IPS DF 4.7 (cell line): ENCODE measurements around the gene COL4A2.

Experiments
- DNase-seq: peaks from one replicate; pipeline ENCODE4 v3.0.0-alpha.2; 2013; ENCODE audit warnings: low spot score; ENCODE audit errors: extremely low read depth

Gene COL4A2

DNA sequence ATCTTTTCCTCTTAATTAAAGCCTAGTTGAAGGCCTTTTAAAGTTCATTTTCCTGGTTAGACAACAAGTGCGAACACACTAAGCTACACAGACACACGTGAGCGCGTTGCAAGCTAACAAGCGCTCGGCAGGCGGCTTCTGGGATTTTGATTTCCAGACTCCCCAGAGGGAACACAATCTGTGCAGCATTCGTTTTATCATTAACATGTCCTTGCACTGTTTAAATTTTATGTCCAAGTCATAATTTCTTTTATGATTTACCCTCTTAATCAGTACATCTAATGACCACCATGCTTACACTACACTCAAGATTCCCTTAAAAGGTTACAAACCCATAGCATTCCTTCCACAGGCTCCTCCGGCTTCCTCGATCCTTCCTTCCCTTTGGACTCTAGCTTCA is 16.9 kb upstream of the COL4A2 start:
- no peak for DNase-seq

DNA sequence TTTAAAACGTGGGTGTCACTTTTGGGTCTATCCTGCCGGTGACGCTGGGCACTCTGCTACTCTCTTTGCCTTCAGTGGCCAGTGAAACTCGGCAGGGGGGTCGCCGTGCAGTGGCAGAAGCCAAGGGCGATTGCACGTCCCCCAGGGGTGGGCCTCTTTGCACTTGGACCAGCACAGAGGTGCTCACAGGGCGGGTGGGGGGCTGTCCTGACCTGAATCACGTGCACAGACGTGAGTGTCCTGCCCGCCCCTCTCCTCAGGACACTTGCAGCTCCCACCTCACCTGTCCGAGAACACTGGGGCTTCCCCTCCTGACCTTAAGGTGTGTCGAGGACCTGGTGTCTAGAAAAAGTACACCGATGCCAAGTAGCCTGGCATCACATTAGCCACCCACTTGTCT is 16.3 kb upstream of the COL4A2 start:
- DNase-seq = no peak

DNA sequence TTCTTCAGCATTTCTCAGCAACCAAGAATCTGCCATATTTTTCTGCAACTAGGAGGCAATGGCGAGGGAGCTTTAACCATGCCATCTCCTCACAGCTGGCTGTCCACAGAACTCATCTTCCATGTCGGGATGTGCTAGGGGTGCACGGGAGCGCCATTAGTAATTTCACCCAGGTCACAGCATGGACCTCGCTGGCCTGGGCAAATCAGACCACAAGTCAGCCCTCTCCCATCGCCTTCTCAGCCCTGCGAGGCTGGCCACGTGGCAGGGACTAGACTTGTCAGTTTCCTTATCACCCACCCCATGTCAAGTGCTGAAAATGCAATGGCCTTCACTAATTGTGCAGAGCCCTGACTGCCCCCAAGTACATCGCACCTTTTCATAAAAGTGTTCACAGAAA is 15.8 kb upstream of the COL4A2 start:
- DNase-seq = no peak

DNA sequence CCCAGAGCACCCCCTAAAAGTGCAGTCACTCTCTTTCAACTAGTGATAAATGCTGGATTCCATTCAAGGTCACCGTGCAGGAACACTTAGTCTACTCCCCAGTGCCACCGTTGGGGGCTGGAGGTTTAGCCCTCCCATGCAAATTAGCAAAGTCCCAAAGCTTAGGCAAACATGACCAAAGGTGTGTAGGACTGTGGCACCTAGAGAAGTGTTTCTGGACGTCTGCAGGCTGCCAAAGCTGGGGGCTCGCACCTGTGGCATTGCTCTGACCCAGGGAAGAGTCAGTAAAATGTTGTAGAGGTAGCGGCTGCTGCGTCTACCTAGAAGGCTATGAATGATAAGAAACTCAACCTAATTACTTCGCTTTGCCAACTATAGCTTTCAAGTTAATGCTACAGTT is 14.0 kb upstream of the COL4A2 start:
- DNase-seq = no peak

DNA sequence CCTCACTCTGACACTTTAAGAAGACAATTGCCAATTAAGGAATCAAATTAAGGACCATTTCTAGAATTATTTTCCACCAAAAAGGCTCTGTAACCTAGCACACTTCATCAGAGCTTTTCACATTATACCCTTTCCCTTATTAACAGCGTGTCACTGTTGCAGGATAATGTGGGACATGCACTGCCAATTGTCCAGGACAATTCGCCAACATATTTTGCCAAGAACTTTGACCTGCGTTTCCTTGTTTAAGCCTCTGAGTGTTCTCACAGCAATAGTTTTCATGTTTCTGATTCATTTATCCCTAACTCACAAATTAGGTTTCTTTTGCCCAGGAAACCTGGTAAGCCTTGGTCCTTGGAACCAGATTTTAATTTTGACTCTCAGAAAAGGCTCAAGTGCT is 13.4 kb upstream of the COL4A2 start:
- no peak for DNase-seq

DNA sequence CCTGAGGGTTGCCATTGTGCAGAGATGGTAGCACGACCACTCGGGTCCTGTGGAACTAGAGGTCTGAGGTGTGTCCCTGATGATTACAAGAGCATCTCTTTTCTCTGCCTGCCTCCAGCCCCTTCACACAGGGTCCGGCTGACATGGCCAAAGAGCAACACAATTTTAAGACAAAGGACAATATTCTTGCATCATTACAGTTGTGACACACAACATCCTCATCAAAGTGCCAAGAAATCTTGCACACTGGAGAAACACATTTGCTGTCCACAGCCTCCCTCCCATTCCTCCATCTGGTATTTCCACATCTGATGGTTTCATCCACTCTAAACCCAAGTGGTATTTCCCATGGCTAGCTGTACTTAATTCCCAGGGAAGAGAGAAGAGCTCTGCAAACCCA is 12.9 kb upstream of the COL4A2 start:
- no peak for DNase-seq

DNA sequence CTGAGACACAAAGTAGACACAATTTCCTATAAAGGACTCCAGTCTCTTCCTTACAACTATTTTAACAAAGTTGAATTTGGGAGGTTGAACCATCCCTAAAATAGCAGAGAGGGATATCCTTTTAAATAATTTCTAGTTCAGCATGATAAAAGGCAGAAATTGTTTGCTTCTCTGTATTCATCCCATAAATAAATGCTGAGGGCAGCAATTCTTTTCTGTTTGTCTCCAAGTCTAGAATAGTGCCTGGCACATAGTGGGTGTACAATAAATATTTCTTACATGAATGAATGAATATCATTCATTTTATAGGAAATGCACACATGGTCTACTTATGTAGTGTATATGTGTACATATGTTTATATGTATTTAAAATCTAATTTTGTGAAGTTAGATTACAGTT is 12.5 kb upstream of the COL4A2 start:
- DNase-seq = no peak

DNA sequence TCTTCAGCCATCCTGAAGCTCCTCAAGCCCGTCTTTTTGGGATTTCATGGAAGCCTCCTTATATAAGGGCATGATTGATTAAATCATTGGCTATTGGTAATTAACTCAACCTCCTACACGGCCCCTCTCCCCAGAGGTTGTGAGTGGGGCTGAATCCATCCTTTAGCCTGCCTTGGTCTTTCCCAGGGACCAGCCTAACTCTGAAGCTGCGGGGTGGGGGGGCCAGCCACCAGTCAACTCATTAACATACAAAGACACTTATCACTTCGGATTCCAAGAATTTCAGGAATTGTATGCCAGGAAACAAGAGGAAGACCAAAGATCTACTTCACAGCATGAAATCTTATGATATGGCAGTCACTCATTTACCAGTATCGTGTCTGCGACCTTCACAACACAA is 10.1 kb upstream of the COL4A2 start:
- DNase-seq = no peak

DNA sequence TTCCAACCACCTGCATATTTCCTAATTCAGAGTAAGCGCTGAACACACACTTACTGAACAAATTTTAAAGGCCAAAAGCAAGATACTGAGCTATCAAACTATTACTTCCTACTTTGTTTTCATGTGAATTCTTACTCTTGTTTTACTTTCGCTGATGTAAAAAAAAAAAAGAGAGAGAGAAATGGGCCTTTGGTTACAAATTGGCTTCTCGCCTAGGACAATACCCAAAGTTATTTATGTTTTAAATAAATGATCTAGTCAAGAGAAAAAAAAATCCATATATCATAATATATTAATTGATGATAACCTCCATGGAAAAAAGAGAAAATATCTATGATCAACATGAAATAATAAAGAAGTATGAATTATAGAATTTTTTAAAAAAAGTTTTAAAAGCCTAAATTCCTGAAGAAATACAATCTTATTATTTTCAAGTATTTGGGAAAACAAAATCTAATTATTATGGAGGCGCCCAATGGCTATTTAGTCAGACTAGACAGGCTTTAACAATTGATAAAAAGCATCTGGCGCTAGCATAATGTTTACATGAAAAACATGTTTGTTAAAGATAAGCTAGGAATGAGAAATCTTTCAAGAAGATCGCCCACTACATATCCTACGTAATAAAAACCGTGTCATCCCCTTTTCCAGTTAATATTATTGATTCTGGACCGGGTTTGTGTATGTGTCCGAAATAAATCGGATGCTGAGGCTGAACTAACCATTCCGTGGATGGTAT is 9.1 kb upstream of the COL4A2 start:
- no peak for DNase-seq

DNA sequence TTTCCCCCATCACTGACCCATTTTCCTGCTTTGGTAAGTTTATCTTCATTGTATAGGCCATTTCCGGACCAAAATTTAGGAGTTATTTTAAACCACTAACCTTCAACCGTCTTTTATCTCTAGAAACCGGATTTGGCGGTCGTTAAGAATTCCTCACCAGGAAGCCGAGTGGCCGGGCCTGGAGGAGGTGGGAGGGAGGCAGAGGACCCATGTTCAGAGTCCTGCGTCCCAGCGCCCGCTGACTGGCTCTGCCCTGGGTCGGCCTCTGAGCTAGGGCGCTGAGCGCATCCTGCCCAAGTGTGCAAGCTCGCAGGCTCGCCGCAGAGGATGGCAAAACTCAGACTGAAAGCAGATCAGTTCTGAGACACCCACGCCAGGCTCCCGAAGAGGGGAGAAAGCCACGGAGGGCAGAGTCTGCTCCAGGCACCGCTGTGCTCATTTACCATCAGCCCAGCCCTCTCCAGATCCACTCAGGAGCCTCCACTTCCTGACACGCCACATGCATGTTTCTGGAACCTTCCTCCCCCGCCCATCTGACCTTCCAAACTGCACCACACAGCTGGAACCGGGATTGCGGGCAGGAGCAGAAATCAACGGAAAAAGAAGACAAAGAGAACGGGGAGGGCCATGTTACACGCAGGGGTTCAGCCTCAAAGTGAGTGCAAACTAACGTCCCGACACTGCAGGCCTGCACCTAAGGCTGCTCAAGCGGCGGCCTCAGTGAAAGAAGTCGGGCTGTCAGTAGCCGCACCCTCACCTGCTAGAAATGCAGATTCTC is 8.4 kb upstream of the COL4A2 start:
- DNase-seq = no peak

DNA sequence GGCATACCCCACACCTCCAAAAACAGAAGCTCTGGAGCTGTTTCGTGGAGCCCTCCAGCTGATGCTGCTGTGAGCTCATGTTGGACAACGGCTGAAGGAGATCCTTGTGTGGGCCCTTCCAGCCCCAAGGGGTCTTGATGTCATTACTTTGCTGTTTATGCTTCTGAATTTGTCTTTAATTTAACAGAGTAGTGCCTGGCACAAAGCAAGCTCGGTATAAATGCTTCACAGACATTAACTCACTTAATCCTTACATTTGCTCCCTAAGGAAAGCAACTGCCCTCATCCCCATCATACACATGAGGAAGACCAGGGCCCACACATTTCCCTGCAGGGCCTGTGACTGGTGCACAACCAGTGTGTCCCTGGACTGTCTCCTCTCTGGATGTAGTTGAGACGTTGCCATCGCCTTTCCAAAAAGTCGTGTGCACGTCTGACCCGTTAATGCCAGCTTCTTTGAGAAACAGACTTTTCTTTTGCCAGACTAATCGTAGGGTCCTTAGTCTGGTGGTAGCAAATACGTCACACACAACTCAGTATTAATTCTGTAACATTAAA is 7.7 kb upstream of the COL4A2 start:
- DNase-seq = no peak

DNA sequence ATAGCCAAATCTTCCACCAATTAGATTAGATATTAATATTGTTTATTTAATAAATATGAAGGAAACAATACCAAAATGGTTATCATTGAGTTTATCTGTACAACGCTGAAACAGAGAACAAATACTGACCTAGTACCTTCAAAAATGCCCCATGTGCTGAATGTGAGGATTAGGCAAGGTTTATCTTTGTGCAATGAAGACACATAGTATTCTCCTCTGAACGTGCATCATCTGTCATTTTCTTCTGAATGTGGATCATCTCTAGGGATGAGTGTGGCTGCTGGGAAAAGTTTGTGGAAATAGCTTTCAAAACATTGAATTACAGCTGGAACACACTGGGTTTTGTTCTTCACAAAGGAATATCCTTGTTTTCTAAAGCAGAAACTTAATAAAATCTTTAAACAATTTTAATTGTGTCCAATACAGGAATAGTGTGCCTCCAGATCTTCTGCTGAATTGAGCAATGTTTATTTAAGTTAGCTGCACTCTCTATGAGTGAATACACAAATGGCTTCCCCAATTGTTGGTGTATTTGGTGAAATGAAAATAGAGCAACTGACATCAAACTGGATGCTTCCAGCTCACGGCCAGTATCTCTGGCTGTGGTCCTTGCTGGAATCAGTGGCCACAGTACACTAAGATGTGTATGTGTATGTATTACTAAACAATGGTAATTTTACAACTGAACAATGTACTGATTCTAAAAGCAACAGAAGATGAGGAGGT is 6.8 kb upstream of the COL4A2 start:
- DNase-seq = no peak

DNA sequence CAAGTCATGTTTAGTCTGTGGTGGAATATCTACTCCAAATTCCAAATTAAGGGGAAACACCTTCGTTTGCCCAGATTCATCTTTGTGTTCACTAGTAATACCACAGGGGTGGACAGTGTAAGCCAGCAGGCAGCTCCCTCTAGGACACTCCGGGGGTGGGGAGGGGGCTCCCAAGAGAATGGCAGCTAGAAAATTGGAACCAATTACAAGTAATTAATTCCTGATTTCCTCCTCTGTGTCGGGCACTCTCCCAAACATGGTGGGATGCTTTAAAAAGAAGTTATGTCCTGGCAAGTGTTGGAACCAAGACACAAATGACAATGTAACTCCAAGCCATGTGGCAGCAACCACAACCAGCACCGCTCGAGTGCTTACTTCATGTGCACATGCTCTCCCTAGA is 6.0 kb upstream of the COL4A2 start:
- no peak for DNase-seq

DNA sequence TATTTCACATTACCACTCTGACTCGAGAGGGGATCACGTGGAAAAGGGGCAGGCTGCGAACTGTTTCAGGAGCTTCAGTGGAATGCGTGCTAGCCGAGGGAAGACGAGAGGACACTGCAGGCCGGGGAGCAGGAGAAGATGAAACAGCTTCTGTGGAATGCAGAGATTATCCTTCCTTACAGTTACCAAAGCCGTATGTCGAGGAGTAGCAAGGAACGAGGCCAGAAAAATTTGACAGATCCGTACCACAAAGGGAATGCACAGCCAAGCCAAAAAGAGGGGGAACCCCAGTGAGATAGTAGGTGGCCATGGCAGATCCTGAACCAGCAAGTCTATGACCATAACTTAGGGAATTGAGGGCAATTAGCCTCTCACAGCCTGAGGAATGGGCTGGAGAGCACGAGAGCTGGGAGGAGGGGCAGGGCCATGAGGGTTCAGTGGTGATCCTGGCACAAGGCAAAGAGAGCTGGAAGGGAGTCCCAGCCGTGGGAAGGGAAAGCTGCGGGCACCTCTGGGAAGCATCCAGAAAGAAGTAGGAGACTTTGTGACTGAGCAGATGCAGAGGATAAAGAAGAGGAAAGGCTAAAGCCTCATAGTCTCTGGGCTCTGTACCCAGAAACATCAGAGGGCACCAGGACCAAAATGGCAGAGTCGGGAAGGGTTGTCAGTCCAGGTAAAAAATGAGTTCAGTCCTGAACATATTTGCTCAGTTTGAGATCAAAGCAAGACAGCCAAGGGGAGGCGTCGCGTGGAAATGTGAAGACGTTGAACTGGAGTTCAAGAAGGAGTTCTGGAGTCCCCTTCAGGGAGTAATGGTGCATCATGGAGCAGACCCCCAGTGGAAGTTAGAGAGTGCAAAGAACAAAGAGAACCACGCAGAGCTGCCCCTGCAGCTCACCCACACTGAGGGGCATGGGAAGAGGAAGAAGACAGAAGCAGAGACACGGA is 5.2 kb upstream of the COL4A2 start:
- no peak for DNase-seq

DNA sequence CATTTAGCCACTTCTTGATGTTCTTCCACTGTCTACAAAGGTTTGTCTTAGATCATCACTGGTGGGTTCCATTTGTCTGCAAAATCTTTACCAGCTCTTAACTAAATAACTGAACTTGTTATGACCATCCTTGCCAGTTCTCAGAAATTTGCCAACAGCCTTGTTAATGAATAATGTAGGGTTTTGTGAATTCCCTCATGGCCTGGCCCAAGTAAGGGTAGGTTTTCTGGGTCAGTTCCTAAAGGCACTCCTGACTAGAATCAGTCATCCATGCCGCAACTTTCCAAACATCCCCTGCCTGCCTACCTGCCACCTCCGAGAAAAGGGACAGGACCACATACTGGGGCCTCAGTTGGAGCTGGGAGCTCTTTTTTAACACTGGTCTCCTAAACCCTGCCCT is 4.1 kb upstream of the COL4A2 start:
- no peak for DNase-seq

DNA sequence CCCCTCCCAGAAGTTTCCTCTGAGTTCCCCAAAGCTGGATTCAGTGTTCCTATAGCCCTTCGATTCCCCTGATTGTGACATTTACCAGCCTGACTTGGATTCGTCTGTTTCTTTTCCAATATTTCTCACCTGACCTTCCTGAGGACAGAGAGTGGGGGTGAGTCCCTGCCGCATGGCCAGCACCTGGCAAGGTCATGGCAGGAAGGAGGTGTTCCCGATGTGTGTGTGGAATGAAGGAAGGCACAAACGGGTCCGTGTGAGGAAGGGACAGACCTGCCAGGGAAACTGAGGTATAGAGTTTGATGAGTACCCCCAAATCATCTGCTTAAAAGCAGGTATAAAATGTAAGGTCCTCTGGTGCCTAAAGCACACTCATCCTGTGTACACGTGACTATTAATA is 3.4 kb upstream of the COL4A2 start:
- DNase-seq = no peak

DNA sequence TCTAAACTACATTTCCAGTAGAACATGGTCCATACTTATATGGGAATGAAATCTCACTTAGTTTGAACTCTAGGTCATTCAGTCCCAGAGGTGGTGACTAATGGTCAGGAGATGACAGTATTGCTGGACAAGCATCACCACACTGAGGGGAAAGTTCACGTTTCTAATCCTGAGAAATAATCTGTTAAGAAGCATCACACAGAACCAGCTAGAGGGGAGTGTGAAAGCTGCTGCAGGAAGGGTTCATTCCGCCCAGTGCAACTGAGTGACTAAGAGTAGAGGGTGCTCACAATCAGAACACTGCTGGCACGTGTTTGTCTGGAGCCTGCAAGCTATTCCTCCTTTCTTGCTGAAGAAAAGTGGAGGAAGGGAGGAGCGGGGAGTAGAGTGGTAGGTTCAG is 2.8 kb upstream of the COL4A2 start:
- no peak for DNase-seq

DNA sequence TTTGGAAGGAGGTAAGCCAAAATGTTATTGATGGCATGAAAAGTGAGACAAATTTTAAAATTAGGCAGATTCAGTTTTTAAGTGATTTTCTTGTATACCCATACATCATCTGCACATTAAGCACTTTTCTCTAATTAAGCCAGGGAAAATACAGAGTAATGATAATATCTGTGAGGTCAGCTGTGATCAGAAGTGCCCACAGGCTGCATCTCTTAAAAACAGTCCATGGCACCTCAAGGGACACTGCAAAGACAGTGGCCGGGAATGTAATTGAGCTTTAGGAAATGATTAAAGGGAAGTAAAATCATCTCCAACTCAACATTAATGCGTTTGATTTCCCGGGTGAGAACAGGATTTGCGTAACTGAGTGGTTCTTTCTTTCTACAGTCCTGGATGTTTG is 2.1 kb upstream of the COL4A2 start:
- DNase-seq = no peak

DNA sequence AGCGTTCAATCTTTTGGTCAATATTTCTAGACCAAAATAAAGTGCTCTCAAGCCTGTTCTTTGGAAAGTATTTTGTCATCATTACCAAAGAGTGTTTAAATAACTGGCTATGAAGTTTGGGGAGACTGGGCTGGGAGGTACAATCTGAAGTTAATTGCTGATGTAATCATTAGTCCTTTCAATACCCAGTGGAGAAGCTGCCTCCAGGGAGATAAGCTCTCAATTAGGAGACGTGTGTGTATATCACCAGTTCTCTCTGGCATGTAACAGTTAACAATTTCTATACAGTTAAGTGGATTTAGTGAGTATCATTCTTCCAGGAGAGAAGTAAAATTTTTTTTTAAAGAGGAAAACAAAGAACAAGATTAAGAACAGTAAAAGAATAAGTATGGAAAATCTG is 1.5 kb upstream of the COL4A2 start:
- no peak for DNase-seq

DNA sequence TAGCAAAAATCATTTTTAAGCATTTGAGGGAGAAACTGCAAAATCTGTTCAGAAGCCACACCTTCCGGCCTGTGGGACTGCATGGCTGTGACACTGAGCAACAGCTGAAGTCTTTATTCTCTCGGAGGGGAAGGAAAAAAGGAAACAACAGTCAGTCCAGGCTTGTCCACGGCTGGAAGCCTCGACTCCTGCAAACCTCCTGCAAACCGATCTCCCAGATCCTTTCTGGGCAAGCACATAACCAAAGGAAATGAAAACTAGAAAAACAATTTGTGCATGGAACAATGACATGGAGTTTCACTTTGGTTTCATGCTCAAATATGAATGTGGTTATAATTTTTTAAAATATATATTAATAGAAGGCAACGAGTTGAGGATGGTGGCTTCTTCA is 1.1 kb upstream of the COL4A2 start:
- no peak for DNase-seq

DNA sequence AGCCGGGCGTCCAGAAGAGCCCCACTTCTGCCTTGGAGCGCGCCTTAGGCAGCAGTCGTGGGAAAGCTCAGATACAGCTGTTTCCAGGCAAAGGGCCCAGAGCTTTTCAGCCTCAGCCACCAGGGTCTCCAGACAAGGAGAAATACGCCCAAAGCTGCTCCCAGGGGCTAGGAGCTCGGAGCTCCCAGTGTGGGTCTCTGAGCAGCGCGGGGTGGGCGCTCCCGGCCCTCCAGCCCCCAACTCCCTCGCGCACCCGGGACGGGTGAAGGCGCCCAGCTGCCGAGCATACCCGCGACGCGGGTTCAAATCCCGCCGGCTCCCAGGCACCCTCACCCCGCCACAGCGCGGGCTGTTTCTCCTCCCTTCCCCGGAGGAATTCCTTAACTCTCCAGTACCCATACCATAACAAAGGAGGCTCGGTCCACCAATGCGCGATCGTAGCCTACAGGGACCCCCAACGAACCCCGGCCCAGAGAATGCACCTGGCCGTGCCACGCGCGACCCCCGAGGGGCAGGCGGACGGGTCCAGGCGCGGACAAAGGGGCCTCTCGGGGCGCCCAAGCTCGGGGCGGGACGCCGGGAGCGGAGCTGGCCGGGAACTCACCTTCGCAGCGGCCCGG is 634 bp upstream of the COL4A2 start:
- DNase-seq = no peak
